Panc1 (cell line): ENCODE measurements around the gene RTL1. TPM values are rescaled to one million over a fixed set of nuclear protein-coding genes. Genes with fewer than 3 reads are reported as not detected.

ENCODE experiments used
- ATAC-seq: fragments of 200-7000 bp; cut with Tn5 transposase; 2 replicates; pipeline ENCODE4 v1.9.1; 2020; ENCODE audit warnings: mild to moderate bottlenecking, moderate library complexity
- BruUV-seq: library from RNA; stranded (reverse); fragments of 400-500 nt; replicated peaks from 2 replicates; lab custom pipeline; 2021; lab: Mats Ljungman, UMichigan
- CTCF ChIA-PET: fragments of 300-600 bp; sonication (Branson Sonifier 250); formaldehyde crosslinking; loops from one replicate; lab custom pipeline; 2022; ENCODE audit warnings: antibody characterized with exemption; lab: Charles Lee
- POLR2A ChIA-PET: fragments of 300-600 bp; sonication (Branson Sonifier 250); formaldehyde crosslinking; loops from one replicate; lab custom pipeline; 2022; ENCODE audit warnings: antibody characterized with exemption; lab: Charles Lee
- DNase-seq: peaks from one replicate; pipeline ENCODE4 v3.0.0-alpha.2; 2010; ENCODE audit warnings: low read depth, low spot score
- H3K27ac ChIP-seq: 2 replicates; pipeline ENCODE4 v1.5.1; 2011; ENCODE audit warnings: mild to moderate bottlenecking, low read length, inconsistent platforms
- H3K27me3 ChIP-seq: fragments of 200-500 bp; sonication (Bioruptor generic); 2 replicates; pipeline ENCODE4 v1.6.0; 2014; ENCODE audit warnings: low read length, inconsistent platforms; ENCODE audit not compliant: control insufficient read depth, insufficient read depth
- H3K36me3 ChIP-seq: fragments of 200-500 bp; sonication (Bioruptor generic); 2 replicates; pipeline ENCODE4 v1.5.1; 2014; ENCODE audit warnings: inconsistent platforms, mild to moderate bottlenecking, low read length, moderate library complexity; ENCODE audit not compliant: control insufficient read depth, insufficient read depth
- H3K4me1 ChIP-seq: 2 replicates; pipeline ENCODE4 v1.5.1; 2011; ENCODE audit warnings: inconsistent platforms, mild to moderate bottlenecking, low read length, moderate library complexity; ENCODE audit not compliant: control insufficient read depth, insufficient read depth
- H3K4me3 ChIP-seq, 2 experiments: 2 replicates each; pipeline ENCODE4 v1.5.1; 2011 to 2012; ENCODE audit warnings: low read depth in 2 of 2, low read length in 2 of 2, mild to moderate bottlenecking in 2 of 2, inconsistent platforms in 1 of 2, moderate library complexity in 1 of 2
- H3K9me3 ChIP-seq: fragments of 200-500 bp; sonication (Bioruptor generic); 2 replicates; pipeline ENCODE4 v1.5.1; 2014; ENCODE audit warnings: low read depth, mild to moderate bottlenecking, inconsistent platforms, low read length, moderate library complexity; ENCODE audit not compliant: control insufficient read depth, insufficient read depth
- POLR2AphosphoS5 ChIP-seq: IDR thresholded peaks from 2 replicates; pipeline ENCODE4 v1.6.1; 2012; ENCODE audit warnings: mild to moderate bottlenecking, low read depth, low read length, moderate library complexity
- SIN3A ChIP-seq: IDR thresholded peaks from 2 replicates; pipeline ENCODE4 v1.6.1; 2012; ENCODE audit warnings: low read depth, mild to moderate bottlenecking, low read length, moderate library complexity, borderline replicate concordance; ENCODE audit not compliant: insufficient read depth
- TCF7L2 ChIP-seq: IDR thresholded peaks from 2 replicates; pipeline ENCODE4 v1.6.1; 2011; ENCODE audit warnings: mild to moderate bottlenecking, low read depth, low read length, inconsistent platforms
- in situ Hi-C: cut with HindIII; loops from 2 replicates; pipeline ENCODE4 v1.10.0; 2016; ENCODE audit warnings: low sequenced_read_pairs, low pct_unique_long_range_greater_than_20kb
- intact Hi-C: fragments of 100-400 bp; cut with micrococcal nuclease; formaldehyde crosslinking; loops from one replicate; pipeline ENCODE4 v1.10.0; 2022; ENCODE audit not compliant: unreplicated experiment
- microRNA-seq: library from miRNA; unstranded; fragments of <30 nt; microRNA quantifications from one replicate; pipeline ENCODE4 v1.1.0, GENCODE V29; 2020; ENCODE audit not compliant: unreplicated experiment
- total RNA-seq: library from RNA; stranded (reverse); gene quantifications from one replicate; pipeline ENCODE4 v1.2.1, GENCODE V29; 2021; ENCODE audit not compliant: unreplicated experiment
- TF ChIP-seq, protein P1 (sequence below), 2 experiments: IDR thresholded peaks; 2 replicates each; pipeline ENCODE4 v1.6.1; 2011 to 2012; ENCODE audit warnings: low read depth in 2 of 2, control low read depth in 1 of 2, low read length in 1 of 2, mild to moderate bottlenecking in 1 of 2, moderate library complexity in 1 of 2; ENCODE audit not compliant: insufficient read depth in 1 of 2
- TF ChIP-seq, protein P2 (sequence below): fragments of 450-650 bp; IDR thresholded peaks from 2 replicates; pipeline ENCODE4 v1.5.1; 2017; ENCODE audit warnings: mild to moderate bottlenecking

Gene RTL1
- total RNA-seq, 1 experiment from 2014 or later = not detected

DNA sequence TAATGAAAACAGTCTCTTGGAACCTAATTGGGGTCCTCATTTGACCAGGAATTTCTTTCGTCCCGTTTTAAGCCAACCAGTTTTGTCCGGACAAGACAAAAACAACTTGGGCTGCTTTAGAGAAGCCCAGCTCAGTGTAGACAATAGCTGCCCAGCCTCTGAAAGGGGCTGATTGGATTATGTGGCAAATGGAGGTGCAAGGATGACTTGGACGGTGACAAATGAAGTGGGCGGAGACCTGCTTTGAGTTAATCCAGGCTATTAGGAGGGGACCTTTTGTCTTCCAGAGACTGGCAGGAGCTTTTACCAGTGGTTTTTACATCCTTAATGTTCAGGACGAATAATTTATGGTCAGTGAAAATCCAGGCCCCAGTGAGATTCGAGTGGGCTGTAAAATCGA lies 72.8 kb downstream of the RTL1 start:
- ATAC-seq (no peak), DNase-seq (no peak)
- CTCF ChIA-PET = no interaction called here
- Histone ChIP-seq H3K27ac (no peak overlapping the region), H3K4me1 (peaks cover 4% of the 10 kb centered on the region; the same call in 1 of the 2 replicates), H3K36me3 (no peaks in the 10 kb centered on the region), H3K4me3 (no peak overlapping the region), H3K27me3 (no peaks in the 10 kb centered on the region), H3K9me3 (no peaks in the 10 kb centered on the region)
- POLR2A ChIA-PET = no interaction called here
- TSS peak; percentile 24 for BruUV-seq
- in situ Hi-C loops (no loop called here), intact Hi-C loops (no loop called here)
- TF ChIP-seq POLR2AphosphoS5 (no peak), SIN3A (no peak), TCF7L2 (no peak)
- TF ChIP-seq, protein P1, sequence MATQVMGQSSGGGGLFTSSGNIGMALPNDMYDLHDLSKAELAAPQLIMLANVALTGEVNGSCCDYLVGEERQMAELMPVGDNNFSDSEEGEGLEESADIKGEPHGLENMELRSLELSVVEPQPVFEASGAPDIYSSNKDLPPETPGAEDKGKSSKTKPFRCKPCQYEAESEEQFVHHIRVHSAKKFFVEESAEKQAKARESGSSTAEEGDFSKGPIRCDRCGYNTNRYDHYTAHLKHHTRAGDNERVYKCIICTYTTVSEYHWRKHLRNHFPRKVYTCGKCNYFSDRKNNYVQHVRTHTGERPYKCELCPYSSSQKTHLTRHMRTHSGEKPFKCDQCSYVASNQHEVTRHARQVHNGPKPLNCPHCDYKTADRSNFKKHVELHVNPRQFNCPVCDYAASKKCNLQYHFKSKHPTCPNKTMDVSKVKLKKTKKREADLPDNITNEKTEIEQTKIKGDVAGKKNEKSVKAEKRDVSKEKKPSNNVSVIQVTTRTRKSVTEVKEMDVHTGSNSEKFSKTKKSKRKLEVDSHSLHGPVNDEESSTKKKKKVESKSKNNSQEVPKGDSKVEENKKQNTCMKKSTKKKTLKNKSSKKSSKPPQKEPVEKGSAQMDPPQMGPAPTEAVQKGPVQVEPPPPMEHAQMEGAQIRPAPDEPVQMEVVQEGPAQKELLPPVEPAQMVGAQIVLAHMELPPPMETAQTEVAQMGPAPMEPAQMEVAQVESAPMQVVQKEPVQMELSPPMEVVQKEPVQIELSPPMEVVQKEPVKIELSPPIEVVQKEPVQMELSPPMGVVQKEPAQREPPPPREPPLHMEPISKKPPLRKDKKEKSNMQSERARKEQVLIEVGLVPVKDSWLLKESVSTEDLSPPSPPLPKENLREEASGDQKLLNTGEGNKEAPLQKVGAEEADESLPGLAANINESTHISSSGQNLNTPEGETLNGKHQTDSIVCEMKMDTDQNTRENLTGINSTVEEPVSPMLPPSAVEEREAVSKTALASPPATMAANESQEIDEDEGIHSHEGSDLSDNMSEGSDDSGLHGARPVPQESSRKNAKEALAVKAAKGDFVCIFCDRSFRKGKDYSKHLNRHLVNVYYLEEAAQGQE (IDR thresholded peaks at IDR 0.05; ENCODE audit: insufficient read depth in 1 of 2, low read depth in 2 of 2, low read length in 1 of 2) = no peak
- TF ChIP-seq, protein P2, sequence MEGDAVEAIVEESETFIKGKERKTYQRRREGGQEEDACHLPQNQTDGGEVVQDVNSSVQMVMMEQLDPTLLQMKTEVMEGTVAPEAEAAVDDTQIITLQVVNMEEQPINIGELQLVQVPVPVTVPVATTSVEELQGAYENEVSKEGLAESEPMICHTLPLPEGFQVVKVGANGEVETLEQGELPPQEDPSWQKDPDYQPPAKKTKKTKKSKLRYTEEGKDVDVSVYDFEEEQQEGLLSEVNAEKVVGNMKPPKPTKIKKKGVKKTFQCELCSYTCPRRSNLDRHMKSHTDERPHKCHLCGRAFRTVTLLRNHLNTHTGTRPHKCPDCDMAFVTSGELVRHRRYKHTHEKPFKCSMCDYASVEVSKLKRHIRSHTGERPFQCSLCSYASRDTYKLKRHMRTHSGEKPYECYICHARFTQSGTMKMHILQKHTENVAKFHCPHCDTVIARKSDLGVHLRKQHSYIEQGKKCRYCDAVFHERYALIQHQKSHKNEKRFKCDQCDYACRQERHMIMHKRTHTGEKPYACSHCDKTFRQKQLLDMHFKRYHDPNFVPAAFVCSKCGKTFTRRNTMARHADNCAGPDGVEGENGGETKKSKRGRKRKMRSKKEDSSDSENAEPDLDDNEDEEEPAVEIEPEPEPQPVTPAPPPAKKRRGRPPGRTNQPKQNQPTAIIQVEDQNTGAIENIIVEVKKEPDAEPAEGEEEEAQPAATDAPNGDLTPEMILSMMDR = no peak

Small RNA genes lying within 50 kb of the gene (microRNA-seq; reads per million reads assigned to microRNA genes)
- 1,714 reads per million, percentile 85 among the genes with 10 or more reads in this experiment for gene MIR127
- 46.4 reads per million, percentile 47 among the genes with 10 or more reads in this experiment for gene MIR136
- gene MIR337 = 736 reads per million, percentile 77 among the genes with 10 or more reads in this experiment
- gene MIR370 = 124 reads per million, percentile 57 among the genes with 10 or more reads in this experiment
- 910 reads per million, percentile 80 among the genes with 10 or more reads in this experiment for gene MIR431
- gene MIR432 = 331 reads per million, percentile 70 among the genes with 10 or more reads in this experiment
- gene MIR433 = 156 reads per million, percentile 60 among the genes with 10 or more reads in this experiment
- 1,489 reads per million, percentile 85 among the genes with 10 or more reads in this experiment for gene MIR493
- 6.0 reads per million, percentile 18 among the genes with 10 or more reads in this experiment for gene MIR665

Other genes starting within 250 kb of the RTL1 start
- gene DLK1, start 176.8 kb downstream of the RTL1 start, total RNA-seq = 0.69 TPM
- gene MEG3, start 77.6 kb downstream of the RTL1 start, total RNA-seq = 62.4 TPM